G401 (cell line): ENCODE measurements around the gene CMC1. TPM values are rescaled to one million over a fixed set of nuclear protein-coding genes. Genes with fewer than 3 reads are reported as not detected.
"Not testable (repeated sequence)": the region's sequence is repeated elsewhere in the genome, so short reads cannot be mapped to it uniquely, and the experiment has no call there.

Experiments
- DNase-seq: peaks from one replicate; pipeline ENCODE4 v3.0.0-alpha.2; 2015; ENCODE audit warnings: low spot score
- in situ Hi-C: cut with HindIII; loops from 2 replicates; pipeline ENCODE4 v1.10.0; 2016; ENCODE audit warnings: low sequenced_read_pairs, mixed read lengths
- total RNA-seq: library from RNA; depleted of rRNA; stranded (reverse); fragments of >200 nt; shearing (Covaris generic); gene quantifications from 2 replicates; pipeline ENCODE4 v1.2.3, GENCODE V29; 2014

The CMC1 gene
- total RNA-seq, 1 experiment from 2014 or later = 33.1 TPM

DNA sequence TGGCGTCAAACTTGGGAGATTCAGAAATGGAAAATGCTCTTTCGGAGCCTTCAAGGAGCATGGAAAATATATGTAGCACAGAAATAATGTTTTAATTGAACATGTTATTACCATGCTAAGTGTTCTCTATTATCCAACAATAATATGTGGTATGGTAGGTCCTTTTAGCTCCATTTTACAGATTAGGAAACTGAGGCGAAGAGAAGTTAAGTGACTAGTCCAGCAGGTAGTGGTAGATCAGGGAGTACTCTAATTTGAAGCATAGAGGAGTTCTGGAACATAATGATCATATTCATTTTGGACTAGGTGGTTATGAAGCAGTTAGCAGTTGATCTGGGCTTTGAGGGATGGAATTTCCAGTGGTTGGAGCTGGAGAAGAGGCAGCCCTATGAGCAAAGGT lies 1.1 kb downstream of the CMC1 start:
- in situ Hi-C loops = no loop called here
- DNase-seq = no peak

- DNase-seq = no peak
- in situ Hi-C loops = no loop called here
Measured at GRCh38 chr3:28243424-28244106, 2.1 kb downstream of the CMC1 start.

DNA sequence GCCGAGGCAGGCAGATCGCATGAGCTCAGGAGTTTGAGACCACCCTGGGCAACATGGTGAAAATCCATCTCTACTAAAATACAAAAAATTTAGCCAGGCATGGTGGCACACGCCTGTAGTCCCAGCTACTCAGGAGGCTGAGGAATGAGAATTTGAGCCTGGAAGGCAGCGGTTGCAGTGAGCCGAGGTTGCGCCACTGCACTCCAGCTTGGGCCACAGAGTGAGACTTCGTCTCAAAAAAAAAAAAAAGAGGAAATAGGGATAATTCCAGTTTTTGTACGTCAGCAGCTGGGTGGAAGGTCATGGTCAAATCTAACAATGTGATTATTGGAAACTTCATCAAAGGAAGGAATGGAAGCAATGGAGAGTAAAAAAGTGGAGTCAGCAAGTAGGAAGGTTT lies 3.1 kb downstream of the CMC1 start:
- DNase-seq = no peak
- in situ Hi-C loops = no loop called here

- in situ Hi-C loops = no loop called here
- no peak for DNase-seq
Measured at GRCh38 chr3:28247286-28247685, 5.9 kb downstream of the CMC1 start.

DNA sequence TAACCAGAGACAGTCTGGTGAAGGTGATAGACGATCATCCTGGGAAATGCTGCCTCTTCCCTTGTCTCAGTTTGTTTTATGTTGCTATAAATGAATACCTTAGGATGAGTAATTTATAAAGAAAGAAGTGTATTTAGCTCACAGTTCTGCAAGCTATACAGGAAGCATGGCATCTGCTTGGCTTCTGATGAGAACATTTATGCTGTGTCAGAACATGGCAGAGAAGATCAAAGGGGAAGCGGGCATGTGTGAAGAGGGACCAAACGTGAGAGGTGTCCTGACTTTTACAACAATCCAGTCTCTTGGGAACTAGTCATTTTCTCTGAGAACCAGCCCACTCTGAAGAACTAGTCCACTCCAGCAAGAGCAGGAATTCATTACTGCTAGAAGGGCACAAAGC lies 9.6 kb downstream of the CMC1 start:
- DNase-seq = no peak
- in situ Hi-C loops = no loop called here

- no peak for DNase-seq
- in situ Hi-C loops = no loop called here
Measured at GRCh38 chr3:28252001-28252431, 10.6 kb downstream of the CMC1 start.

DNA sequence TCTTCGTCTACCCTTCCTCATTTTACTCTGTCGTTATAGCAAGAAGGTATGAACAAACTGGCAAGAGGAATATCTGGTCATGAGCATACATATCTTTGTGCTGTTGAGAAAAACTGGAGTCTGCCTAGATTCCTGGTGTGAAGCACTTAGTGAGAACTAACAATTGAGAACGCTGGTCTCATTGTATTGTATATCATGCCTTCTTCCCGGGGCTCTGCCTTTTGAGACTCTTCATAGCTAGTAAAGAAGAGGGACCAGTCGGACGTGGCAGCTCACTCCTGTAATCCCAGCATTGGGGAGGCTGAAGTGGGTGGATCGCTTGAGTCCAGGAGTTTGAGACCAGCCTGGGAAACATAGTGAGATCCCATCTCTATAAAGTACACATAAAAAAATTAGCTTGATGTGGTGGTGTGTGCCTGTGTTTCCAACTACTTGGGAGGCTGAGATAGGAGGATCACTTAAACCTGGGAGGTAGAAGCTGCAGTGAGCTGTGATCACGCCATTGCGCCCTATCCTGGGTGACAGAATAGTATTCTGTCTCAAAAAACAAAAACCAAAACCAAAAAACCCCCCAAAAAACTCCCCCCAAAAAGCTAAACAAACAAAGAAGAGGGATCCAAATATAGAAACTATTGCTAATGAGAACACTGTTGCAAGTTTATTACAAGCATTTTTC lies 11.8 kb downstream of the CMC1 start:
- DNase-seq = no peak
- in situ Hi-C loops = no loop called here

GRCh38 chr3:28262001-28262400 lies 20.6 kb downstream of the CMC1 start:
- in situ Hi-C loops = no loop called here
- DNase-seq = no peak

GRCh38 chr3:28265641-28266040 lies 24.2 kb downstream of the CMC1 start:
- DNase-seq = no peak
- in situ Hi-C loops = no loop called here

DNA sequence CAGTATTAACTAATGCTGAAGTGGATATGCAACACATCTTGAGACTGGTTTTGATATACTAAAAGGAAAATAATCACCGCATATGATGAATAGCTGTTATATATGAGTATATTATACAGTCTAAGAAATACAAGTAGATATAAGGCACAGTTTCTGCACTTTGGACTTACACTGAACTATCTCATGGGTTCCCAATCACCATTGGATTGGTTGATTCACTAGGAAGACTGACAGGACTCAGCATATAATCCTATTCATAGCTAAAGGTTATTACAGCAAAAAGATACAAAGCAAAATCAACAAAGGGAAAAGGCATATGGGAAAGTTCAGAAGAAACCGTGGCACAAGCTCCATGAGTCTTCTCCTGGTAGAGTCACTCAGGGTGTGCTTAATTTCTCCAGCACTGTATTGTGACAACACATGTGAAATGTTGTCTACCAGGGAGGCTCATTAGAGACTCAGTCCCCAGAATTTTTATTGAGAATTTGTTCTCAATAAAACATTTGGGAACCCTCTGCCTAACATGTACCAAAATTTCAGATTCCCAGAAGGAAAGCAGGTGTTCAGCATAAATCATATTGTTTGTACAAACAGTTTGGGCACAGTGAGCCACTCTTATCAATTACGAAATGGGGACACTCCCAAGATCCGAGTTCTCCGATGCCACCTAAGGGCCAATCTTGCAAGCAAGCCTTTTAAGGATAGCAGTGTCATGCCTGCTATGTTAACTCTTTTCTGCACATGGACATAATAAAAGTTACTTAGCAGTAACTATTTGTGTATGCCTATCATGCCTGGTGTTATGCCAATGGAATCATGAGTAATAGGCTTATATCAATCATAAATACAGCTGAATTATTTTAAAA lies 26.8 kb downstream of the CMC1 start:
- DNase-seq = peak; percentile 36

GRCh38 chr3:28268989-28269388 lies 27.6 kb downstream of the CMC1 start:
- no peak for DNase-seq
- in situ Hi-C loops = no loop called here

More for the DNA sequence above, 26.8 kb downstream of the CMC1 start:
- in situ Hi-C loops = no loop called here

DNA sequence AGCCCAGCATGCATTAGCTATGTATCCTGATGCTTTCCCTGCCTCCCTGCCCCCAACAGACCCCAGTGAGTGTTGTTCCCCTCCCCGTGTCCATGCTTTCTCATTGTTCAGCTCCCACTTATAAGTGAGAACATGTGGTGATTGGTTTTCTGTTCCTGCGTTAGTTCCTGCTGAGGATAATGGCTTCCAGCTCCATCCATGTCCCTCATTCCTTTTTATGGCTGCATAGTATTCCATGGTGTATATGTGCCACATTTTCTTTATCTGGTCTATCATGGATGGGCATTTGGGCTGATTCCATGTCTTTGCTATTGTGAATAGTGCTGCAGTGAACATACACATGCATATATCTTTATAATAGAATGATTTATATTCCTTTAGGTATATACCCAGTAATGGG lies 28.5 kb downstream of the CMC1 start:
- in situ Hi-C loops = not testable (repeated sequence)

DNA sequence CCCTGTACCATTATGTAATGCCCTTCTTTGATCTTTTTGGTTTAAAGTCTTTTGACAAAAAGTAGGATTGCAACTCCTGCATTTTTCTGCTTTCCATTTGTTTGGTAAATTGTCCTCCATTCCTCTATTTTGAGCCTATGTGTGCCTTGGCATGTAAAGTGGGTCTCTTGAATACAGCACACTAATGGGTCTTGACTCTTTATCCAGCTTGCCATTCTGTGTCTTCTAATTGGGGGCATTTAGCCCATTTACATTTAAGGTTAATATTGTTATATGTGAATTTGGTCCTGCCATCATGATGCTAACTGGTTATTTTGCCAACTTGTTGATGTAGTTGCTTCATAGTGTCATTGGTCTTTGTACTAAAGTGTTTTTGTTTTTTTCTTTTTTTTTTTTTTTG lies 32.4 kb downstream of the CMC1 start:
- in situ Hi-C loops = no loop called here

More for the DNA sequence above, 28.5 kb downstream of the CMC1 start:
- DNase-seq = not testable (repeated sequence)

DNA sequence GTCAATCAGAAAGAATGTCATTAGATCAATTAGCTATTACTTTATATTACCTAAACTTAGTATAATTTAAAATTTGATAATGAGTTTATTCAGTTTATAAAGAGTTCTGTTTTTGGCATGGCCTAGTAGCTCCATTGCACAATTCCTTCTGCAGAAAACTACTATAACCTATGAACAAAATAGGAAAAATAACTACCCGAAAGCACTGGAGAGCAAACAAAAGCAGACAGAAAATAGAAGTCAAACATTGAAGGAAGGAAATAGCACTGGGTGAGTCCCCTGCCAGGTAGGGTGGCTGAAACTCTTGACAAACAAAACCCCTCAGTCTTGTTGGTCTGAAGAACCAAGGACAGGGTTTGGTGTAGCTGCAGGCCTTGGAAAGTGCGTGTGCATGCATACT lies 37.5 kb downstream of the CMC1 start:
- no peak for DNase-seq
- in situ Hi-C loops = no loop called here

More for the DNA sequence above, 32.4 kb downstream of the CMC1 start:
- DNase-seq = no peak

GRCh38 chr3:28279770-28280169 lies 38.4 kb downstream of the CMC1 start:
- in situ Hi-C loops = no loop called here

GRCh38 chr3:28280781-28281180 lies 39.4 kb downstream of the CMC1 start:
- in situ Hi-C loops = no loop called here
- no peak for DNase-seq

More at GRCh38 chr3:28279770-28280169, 38.4 kb downstream of the CMC1 start:
- no peak for DNase-seq

DNA sequence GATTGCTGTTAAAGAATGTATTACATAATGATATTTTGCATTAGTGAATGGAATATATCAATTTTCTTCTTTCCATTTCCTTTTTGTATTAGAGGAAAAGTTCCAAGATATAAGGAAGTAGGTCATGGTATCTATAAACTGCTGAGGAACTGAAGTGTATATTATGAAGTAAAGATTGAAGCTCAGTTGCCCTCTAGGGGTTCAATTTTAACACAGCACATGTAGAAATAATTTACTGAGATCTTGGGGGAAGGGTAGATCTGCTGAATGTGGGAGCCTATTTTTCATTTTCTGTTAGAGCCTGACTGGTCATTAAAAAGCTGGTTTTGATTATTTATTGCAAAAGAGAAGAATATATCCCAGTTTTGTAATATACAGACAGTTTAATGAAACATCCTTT lies 45.2 kb downstream of the CMC1 start:
- in situ Hi-C loops = no loop called here
- peak; percentile 78 for DNase-seq

GRCh38 chr3:28287046-28287445 lies 45.6 kb downstream of the CMC1 start:
- DNase-seq = peak; percentile 8
- in situ Hi-C loops = no loop called here

- in situ Hi-C loops = no loop called here
- no peak for DNase-seq
Measured at GRCh38 chr3:28290863-28291300, 49.5 kb downstream of the CMC1 start.

- no peak for DNase-seq
- in situ Hi-C loops = no loop called here
Measured at GRCh38 chr3:28291577-28291976, 50.2 kb downstream of the CMC1 start.
